ENCODE results near the gene MYH13. TPM values are rescaled to one million over a fixed set of nuclear protein-coding genes. Genes with fewer than 3 reads are reported as not detected.
A peak's percentile ranks its signal among the peaks of the same experiment; 100 is the strongest.

MYH13 gene
- total RNA-seq, 4 donors from 2014 or later, result not detected

DNA sequence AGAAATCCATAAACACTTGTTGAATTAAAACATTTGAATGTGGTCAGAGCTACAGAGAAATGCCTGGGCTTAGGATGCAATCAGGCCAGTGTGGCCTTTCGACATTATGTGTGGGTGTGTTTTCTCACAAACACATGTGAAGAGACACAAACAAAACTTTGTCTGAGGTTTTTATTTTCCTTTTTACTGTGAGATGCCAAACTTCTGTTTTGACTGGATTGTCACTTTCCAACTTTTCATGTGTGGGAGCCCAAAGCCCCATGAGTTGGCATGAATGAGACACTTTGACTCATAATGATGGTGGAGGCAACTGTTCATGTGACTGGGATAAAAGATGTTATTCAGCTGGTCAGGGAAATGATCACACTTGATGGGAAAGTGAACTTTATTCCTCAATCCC is 102.5 kb downstream of the MYH13 start:
- whole genome bisulfite sequencing, result 86% methylated on average over 1 of the region's 1 CpG
- no peaks in the 10 kb centered on the region for H3K36me3 ChIP-seq
- no peaks in the 10 kb centered on the region for H3K9me3 ChIP-seq
- H3K27ac ChIP-seq (replicated peaks in 1 of 4), result no peak overlapping the region
- TF ChIP-seq EP300 (IDR thresholded peaks at IDR 0.05) (no peak), POLR2A (IDR thresholded peaks at IDR 0.05; ENCODE audit: low read depth) (no peak), POLR2AphosphoS5 (IDR thresholded peaks at IDR 0.05) (no peak)
- TF ChIP-seq, protein P1, sequence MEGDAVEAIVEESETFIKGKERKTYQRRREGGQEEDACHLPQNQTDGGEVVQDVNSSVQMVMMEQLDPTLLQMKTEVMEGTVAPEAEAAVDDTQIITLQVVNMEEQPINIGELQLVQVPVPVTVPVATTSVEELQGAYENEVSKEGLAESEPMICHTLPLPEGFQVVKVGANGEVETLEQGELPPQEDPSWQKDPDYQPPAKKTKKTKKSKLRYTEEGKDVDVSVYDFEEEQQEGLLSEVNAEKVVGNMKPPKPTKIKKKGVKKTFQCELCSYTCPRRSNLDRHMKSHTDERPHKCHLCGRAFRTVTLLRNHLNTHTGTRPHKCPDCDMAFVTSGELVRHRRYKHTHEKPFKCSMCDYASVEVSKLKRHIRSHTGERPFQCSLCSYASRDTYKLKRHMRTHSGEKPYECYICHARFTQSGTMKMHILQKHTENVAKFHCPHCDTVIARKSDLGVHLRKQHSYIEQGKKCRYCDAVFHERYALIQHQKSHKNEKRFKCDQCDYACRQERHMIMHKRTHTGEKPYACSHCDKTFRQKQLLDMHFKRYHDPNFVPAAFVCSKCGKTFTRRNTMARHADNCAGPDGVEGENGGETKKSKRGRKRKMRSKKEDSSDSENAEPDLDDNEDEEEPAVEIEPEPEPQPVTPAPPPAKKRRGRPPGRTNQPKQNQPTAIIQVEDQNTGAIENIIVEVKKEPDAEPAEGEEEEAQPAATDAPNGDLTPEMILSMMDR (IDR thresholded peaks at IDR 0.05), result no peak
- H3K4me1 ChIP-seq, result peaks cover 0 to 5% (median 0%) of the 10 kb centered on the region in 4 donors
- intact Hi-C loops (cut with DNase I), result no loop called here
- peaks cover 0 to 5% (median 0%) of the 10 kb centered on the region in 4 donors for H3K27me3 ChIP-seq
- H3K4me3 ChIP-seq, result no peak overlapping the region
- DNase-seq (ENCODE audit: extremely low spot score), result no peak

DNA sequence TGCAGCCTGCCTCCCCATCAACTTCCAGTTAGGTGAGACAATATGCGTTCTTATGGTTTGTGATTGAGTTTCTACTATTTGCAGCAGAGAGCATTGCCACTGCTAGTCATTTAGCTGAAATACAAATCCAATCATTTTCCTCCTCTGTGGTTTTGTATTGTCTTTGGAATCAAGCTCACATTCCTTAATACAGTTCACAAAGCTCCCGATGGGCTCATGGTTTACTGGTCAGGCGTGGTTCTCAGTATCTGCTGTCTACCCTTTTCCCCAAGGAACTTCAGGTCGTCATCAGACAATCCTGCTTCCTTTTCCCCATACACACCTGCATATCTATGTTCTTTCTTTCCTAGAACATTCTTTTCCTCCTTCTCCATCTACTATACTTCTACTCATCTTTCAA is 104.8 kb downstream of the MYH13 start:
- TF ChIP-seq POLR2A (IDR thresholded peaks at IDR 0.05; ENCODE audit: low read depth) (no peak), POLR2AphosphoS5 (IDR thresholded peaks at IDR 0.05) (no peak), EP300 (IDR thresholded peaks at IDR 0.05) (no peak)
- TF ChIP-seq, protein P1 (IDR thresholded peaks at IDR 0.05), result no peak
- intact Hi-C loops (cut with DNase I), result no loop called here
- WGBS, result 69% methylated on average over 4 of the region's 4 CpGs
- Histone ChIP-seq H3K36me3 (no peaks in the 10 kb centered on the region), H3K4me1 (peaks cover 0 to 10% (median 0%) of the 10 kb centered on the region in 4 donors), H3K4me3 (no peak overlapping the region), H3K9me3 (no peaks in the 10 kb centered on the region), H3K27ac (replicated peaks in 1 of 4) (no peak overlapping the region), H3K27me3 (no peaks in the 10 kb centered on the region)
- no peak for DNase-seq (ENCODE audit: extremely low spot score)

DNA sequence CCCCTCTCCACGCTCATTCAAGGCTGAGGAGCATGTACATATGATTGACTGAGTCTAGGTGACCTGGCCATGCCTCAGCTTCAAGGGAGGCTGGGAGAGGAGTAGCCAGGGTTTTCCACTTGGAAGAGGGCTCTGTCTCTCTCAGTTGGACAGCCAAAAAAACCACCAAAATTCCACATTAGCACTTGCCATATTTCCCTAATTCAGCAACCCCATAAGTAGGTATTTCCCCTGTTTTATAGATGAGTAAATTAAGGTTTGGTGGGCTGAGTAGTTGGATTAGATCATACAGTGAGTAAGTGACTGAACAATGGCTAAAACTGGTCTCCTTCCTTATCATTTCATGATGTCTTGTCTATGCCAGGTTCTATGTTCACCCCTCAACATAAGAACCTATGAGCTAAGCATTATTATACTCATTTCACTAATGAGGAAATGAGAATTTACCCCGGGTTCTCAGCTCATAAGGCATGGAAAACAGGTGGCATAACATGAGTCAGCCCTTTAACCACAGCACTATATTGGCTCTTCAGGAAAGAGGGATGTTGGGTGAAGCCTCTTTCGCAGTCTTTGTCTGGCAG is 106.4 kb downstream of the MYH13 start:
- WGBS, result 89% methylated on average over 3 of the region's 3 CpGs
- TF ChIP-seq POLR2A (IDR thresholded peaks at IDR 0.05; ENCODE audit: low read depth), result no peak
- TF ChIP-seq POLR2AphosphoS5 (IDR thresholded peaks at IDR 0.05), result no peak
- TF ChIP-seq, protein P1 (IDR thresholded peaks at IDR 0.05), result no peak
- no peak for TF ChIP-seq EP300 (IDR thresholded peaks at IDR 0.05)
- intact Hi-C loops (cut with DNase I), result no loop called here
- Histone ChIP-seq H3K9me3 (no peaks in the 10 kb centered on the region), H3K36me3 (no peaks in the 10 kb centered on the region), H3K27me3 (no peaks in the 10 kb centered on the region), H3K27ac (replicated peaks in 1 of 4) (no peak overlapping the region), H3K4me3 (no peak overlapping the region), H3K4me1 (peaks cover 0 to 10% (median 0%) of the 10 kb centered on the region in 4 donors)
- peak; percentile 47 for DNase-seq (ENCODE audit: extremely low spot score)

DNA sequence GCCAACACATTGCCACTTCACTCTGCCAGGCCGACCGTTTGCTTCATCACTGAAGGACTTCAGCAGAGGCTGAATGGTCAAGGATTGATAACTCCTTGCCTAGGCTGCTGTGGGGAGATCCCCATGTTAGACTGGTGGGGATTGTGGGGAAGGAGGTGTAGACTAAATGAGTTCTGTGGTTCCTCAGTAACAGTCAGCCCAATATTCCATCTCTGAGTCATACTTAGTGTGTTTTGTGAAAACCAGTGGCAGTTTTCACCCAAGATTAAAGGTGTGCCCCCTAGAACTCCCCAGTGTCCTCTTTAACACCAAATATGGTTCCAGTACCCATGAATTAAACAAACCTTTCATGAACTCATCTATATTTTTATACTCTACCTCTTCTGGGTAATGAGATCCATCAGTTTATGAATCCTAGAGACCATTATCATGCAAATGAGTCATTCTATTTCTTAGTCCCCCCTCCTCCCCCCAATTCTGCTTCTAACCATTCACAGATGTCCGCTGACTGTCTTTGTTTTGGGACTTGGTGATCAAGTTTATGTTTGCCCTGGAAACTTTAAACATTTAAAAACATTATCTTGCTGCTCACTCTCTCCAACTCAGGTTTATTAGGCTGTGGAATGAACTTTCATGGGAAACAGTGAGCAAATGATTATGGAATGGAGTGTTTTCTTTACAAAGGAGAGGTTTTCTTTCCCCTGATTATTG is 107.6 kb downstream of the MYH13 start:
- TF ChIP-seq POLR2AphosphoS5 (IDR thresholded peaks at IDR 0.05) (no peak), POLR2A (IDR thresholded peaks at IDR 0.05; ENCODE audit: low read depth) (no peak)
- TF ChIP-seq, protein P1 (IDR thresholded peaks at IDR 0.05), result no peak
- 56% methylated on average over 3 of the region's 3 CpGs for WGBS

More for the DNA sequence above, 107.6 kb downstream of the MYH13 start:
- Histone ChIP-seq H3K4me3 (no peak overlapping the region), H3K36me3 (no peaks in the 10 kb centered on the region), H3K4me1 (peaks cover 0 to 10% (median 0%) of the 10 kb centered on the region in 4 donors), H3K27me3 (no peaks in the 10 kb centered on the region), H3K27ac (replicated peaks in 1 of 4) (no peak overlapping the region), H3K9me3 (no peaks in the 10 kb centered on the region)
- DNase-seq (ENCODE audit: extremely low spot score), result no peak
- intact Hi-C loops (cut with DNase I), result no loop called here
